Keratinocyte (primary cell): Measurements from ENCODE around the gene SHISA3. TPM values are rescaled to one million over a fixed set of nuclear protein-coding genes. Genes with fewer than 3 reads are reported as not detected.

Experiments
- DNase-seq: peaks from one replicate; pipeline ENCODE4 v3.0.0-alpha.2; 2011; ENCODE audit warnings: low read depth, missing footprints, low spot score
- FAIRE-seq: peaks from 2 replicates; lab custom pipeline; 2011; peaks lifted over from hg19 to GRCh38; lab: Jason Lieb, UNC
- H2AFZ ChIP-seq: 2 replicates; pipeline ENCODE4 v1.6.0; 2012; ENCODE audit warnings: low read length, control low read depth, inconsistent platforms; ENCODE audit not compliant: control insufficient read depth
- H3K27ac ChIP-seq: 2 replicates; pipeline ENCODE4 v1.5.1; 2011; ENCODE audit warnings: low read length; ENCODE audit not compliant: control insufficient read depth, insufficient read depth
- H3K27me3 ChIP-seq: 3 replicates; pipeline ENCODE4 v1.6.0; 2011; ENCODE audit warnings: low read length; ENCODE audit not compliant: control insufficient read depth, insufficient read depth; ENCODE audit errors: extremely low read depth
- H3K36me3 ChIP-seq, 2 experiments: 2 replicates in 1 of 2; 3 replicates in 1 of 2; pipeline ENCODE4 v1.5.1; 2011; ENCODE audit warnings: low read length in 2 of 2, mild to moderate bottlenecking in 1 of 2; ENCODE audit not compliant: control insufficient read depth in 2 of 2, insufficient read depth in 2 of 2; ENCODE audit errors: extremely low read depth in 1 of 2
- H3K4me1 ChIP-seq: 3 replicates; pipeline ENCODE4 v1.5.1; 2011; ENCODE audit warnings: low read length; ENCODE audit not compliant: control insufficient read depth, insufficient read depth; ENCODE audit errors: extremely low read depth
- H3K4me2 ChIP-seq: 3 replicates; pipeline ENCODE4 v1.6.0; 2011; ENCODE audit warnings: low read depth, low read length; ENCODE audit not compliant: control insufficient read depth, insufficient read depth; ENCODE audit errors: extremely low read depth
- H3K4me3 ChIP-seq, 3 experiments: fragments of 200-600 bp in 1 of 3; sonication (generic) in 1 of 3; 2 replicates in 2 of 3; 3 replicates in 1 of 3; pipeline ENCODE4 v1.5.1; 2011 to 2016; ENCODE audit warnings: low read length in 3 of 3, mild to moderate bottlenecking in 3 of 3, control low read depth in 2 of 3, inconsistent platforms in 1 of 3, low read depth in 1 of 3, mixed read lengths in 1 of 3, mixed run types in 1 of 3, moderate library complexity in 1 of 3; ENCODE audit not compliant: control insufficient read depth in 2 of 3, insufficient read depth in 2 of 3; ENCODE audit errors: extremely low read depth in 1 of 3
- H3K79me2 ChIP-seq: 2 replicates; pipeline ENCODE4 v1.6.0; 2012; ENCODE audit warnings: low read length; ENCODE audit not compliant: control insufficient read depth, insufficient read depth
- H3K9ac ChIP-seq: 3 replicates; pipeline ENCODE4 v1.6.0; 2011; ENCODE audit warnings: low read length; ENCODE audit not compliant: control insufficient read depth, insufficient read depth; ENCODE audit errors: extremely low read depth
- H3K9me1 ChIP-seq: 3 replicates; pipeline ENCODE4 v1.6.0; 2011; ENCODE audit warnings: low read length; ENCODE audit not compliant: control insufficient read depth, insufficient read depth; ENCODE audit errors: extremely low read depth
- H3K9me3 ChIP-seq: 2 replicates; pipeline ENCODE4 v1.5.1; 2012; ENCODE audit warnings: low read depth, low read length; ENCODE audit not compliant: control insufficient read depth
- H4K20me1 ChIP-seq: 3 replicates; pipeline ENCODE4 v1.6.0; 2011; ENCODE audit warnings: low read length; ENCODE audit not compliant: control insufficient read depth, insufficient read depth; ENCODE audit errors: extremely low read depth
- CTCF ChIP-seq, 3 experiments: IDR thresholded peaks in 1 of 3; conservative IDR thresholded peaks in 1 of 3; optimal IDR thresholded peaks in 1 of 3; 2 replicates in 2 of 3; 3 replicates in 1 of 3; pipeline versions ENCODE3 to v1.5.1; 2011; ENCODE audit warnings: low read length in 3 of 3, mild to moderate bottlenecking in 3 of 3, moderate library complexity in 2 of 3, control low read depth in 1 of 3, inconsistent platforms in 1 of 3; ENCODE audit not compliant: insufficient read depth in 2 of 3; ENCODE audit errors: extremely low read depth in 1 of 3
- EZH2 ChIP-seq: IDR thresholded peaks from one replicate; pipeline ENCODE4 v1.6.1; 2012; ENCODE audit warnings: inconsistent platforms, mild to moderate bottlenecking, low read length, moderate library complexity
- dilution Hi-C: fragments of 300-500 bp; cut with MboI; formaldehyde crosslinking; loops from one replicate; pipeline ENCODE4 v1.7.0; 2020; ENCODE audit warnings: low sequenced_read_pairs; ENCODE audit not compliant: extremely low pct_ligation_motif_present
- polyA plus RNA-seq, 5 experiments: library from polyadenylated mRNA; depleted of rRNA in 3 of 5; stranded (reverse) in 3 of 5; stranded (forward) in 1 of 5; unstranded in 1 of 5; fragments of >200 nt; gene quantifications; 1 replicate in 1 of 5; 2 replicates in 3 of 5; 3 replicates in 1 of 5; pipeline versions ENCODE4 v1.2.1 to v1.2.3, GENCODE V29; 2011 to 2012; ENCODE audit warnings: missing spikeins in 2 of 5, low read depth in 1 of 5, low replicate concordance in 1 of 5

The SHISA3 gene
- polyA plus RNA-seq, 1 donor (not counting 4 experiments of a cell fraction or from before 2014, with no cell fraction given): not detected

- H3K36me3 ChIP-seq: no peaks in the 10 kb centered on the region
- FAIRE-seq (no peak), DNase-seq (no peak)
- no peak overlapping the region for H2AFZ ChIP-seq
- no peak overlapping the region for H3K9ac ChIP-seq
- H3K4me3 ChIP-seq: no peak overlapping the region
- TF ChIP-seq EZH2 (no peak), CTCF (optimal IDR thresholded peaks at IDR 0.05 in 1 of 3, IDR thresholded peaks at IDR 0.05 in 1 of 3, conservative IDR thresholded peaks at IDR 0.05 in 1 of 3; ENCODE audit: extremely low read depth in 1 of 3, insufficient read depth in 2 of 3, low read length in 3 of 3) (no peak)
- dilution Hi-C loops: no loop called here
- H3K4me1 ChIP-seq: no peaks in the 10 kb centered on the region
- no peaks in the 10 kb centered on the region for H4K20me1 ChIP-seq
- no peak overlapping the region for H3K27ac ChIP-seq
- no peaks in the 10 kb centered on the region for H3K9me3 ChIP-seq
- H3K4me2 ChIP-seq: no peak overlapping the region
- H3K9me1 ChIP-seq: no peaks in the 10 kb centered on the region
- peaks cover 20% of the 10 kb centered on the region for H3K27me3 ChIP-seq
- no peaks in the 10 kb centered on the region for H3K79me2 ChIP-seq
These were observed 4.9 kb upstream of the SHISA3 start for GRCh38 chr4:42392436-42392835.

- no peak overlapping the region for H3K27ac ChIP-seq
- H3K27me3 ChIP-seq: peaks cover 48% of the 10 kb centered on the region
- H3K9ac ChIP-seq: no peak overlapping the region
- no peak for TF ChIP-seq CTCF (optimal IDR thresholded peaks at IDR 0.05 in 1 of 3, IDR thresholded peaks at IDR 0.05 in 1 of 3, conservative IDR thresholded peaks at IDR 0.05 in 1 of 3; ENCODE audit: extremely low read depth in 1 of 3, insufficient read depth in 2 of 3, low read length in 3 of 3)
- TF ChIP-seq EZH2: no peak
- FAIRE-seq (no peak), DNase-seq (no peak)
- dilution Hi-C loops: no loop called here
- H2AFZ ChIP-seq: no peak overlapping the region
- no peak overlapping the region for H3K4me2 ChIP-seq
- H3K4me1 ChIP-seq: no peaks in the 10 kb centered on the region
- no peaks in the 10 kb centered on the region for H3K9me1 ChIP-seq
- H3K36me3 ChIP-seq: no peaks in the 10 kb centered on the region
- H3K79me2 ChIP-seq: no peaks in the 10 kb centered on the region
- no peaks in the 10 kb centered on the region for H4K20me1 ChIP-seq
- H3K9me3 ChIP-seq: no peaks in the 10 kb centered on the region
- H3K4me3 ChIP-seq: no peak overlapping the region
These were observed 1.7 kb upstream of the SHISA3 start for GRCh38 chr4:42395595-42395994.
